ENCODE measurements around the gene SORL1. TPM values are rescaled to one million over a fixed set of nuclear protein-coding genes. Genes with fewer than 3 reads are reported as not detected.
A peak's percentile ranks its signal among the peaks of the same experiment; 100 is the strongest.

The SORL1 gene
- polyA plus RNA-seq, 1 donor from 2014 or later: 6.5 TPM

DNA sequence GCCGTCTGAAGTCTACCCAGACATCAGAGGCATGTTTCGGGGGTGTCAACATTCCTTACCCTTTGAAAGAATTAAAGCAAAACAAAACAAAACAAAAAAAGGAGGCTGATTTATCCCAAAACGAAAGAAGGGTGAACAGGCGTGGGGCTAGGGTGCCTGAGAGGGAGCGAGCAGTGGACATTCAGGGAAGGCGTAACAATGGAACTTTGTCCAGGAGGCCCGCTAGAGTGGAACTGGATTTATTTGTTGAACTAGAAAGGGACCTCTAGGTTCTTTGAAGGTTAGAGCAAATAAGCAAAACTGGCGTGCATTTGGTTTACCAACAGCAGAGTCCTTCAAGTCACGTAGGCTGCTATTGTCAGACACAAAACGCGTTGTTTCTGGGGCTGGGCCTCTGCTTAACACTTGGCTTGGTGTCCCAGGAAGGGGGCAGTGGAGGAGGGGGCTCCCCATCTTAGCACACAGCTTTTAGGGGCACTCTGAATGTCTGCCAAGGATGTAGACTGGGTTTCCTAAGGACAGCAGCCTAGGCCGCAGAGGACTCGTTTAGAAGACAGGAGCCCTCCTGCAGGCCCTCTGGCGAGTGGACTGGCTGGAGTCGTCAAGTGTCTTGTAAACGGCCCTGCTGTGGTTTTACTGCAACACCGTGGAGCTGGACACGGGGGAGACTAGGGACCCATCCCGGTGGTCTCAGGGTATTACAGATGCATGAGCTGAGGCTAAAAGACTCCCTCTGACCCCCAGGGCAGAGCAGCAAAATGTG lies 204.4 kb downstream of the SORL1 start:
- H3K4me3 ChIP-seq (ENCODE audit: low read length): peak overlapping the region; percentile 71
- no peaks in the 10 kb centered on the region for H3F3A ChIP-seq (ENCODE audit: insufficient read depth, low read length, poor library complexity, severe bottlenecking)
- H3K27me3 ChIP-seq (ENCODE audit: insufficient read depth, low read depth, low read length): no peaks in the 10 kb centered on the region
- peak overlapping the region; percentile 98 for H3K4me2 ChIP-seq (ENCODE audit: low read length)
- H3K79me2 ChIP-seq (replicated peaks; ENCODE audit: insufficient read depth, low read length): no peaks in the 10 kb centered on the region
- peak overlapping the region; percentile 85 for H3K27ac ChIP-seq (ENCODE audit: low read length)
- H3K36me3 ChIP-seq (ENCODE audit: insufficient read depth, low read length): no peaks in the 10 kb centered on the region
- TF ChIP-seq, protein P1, sequence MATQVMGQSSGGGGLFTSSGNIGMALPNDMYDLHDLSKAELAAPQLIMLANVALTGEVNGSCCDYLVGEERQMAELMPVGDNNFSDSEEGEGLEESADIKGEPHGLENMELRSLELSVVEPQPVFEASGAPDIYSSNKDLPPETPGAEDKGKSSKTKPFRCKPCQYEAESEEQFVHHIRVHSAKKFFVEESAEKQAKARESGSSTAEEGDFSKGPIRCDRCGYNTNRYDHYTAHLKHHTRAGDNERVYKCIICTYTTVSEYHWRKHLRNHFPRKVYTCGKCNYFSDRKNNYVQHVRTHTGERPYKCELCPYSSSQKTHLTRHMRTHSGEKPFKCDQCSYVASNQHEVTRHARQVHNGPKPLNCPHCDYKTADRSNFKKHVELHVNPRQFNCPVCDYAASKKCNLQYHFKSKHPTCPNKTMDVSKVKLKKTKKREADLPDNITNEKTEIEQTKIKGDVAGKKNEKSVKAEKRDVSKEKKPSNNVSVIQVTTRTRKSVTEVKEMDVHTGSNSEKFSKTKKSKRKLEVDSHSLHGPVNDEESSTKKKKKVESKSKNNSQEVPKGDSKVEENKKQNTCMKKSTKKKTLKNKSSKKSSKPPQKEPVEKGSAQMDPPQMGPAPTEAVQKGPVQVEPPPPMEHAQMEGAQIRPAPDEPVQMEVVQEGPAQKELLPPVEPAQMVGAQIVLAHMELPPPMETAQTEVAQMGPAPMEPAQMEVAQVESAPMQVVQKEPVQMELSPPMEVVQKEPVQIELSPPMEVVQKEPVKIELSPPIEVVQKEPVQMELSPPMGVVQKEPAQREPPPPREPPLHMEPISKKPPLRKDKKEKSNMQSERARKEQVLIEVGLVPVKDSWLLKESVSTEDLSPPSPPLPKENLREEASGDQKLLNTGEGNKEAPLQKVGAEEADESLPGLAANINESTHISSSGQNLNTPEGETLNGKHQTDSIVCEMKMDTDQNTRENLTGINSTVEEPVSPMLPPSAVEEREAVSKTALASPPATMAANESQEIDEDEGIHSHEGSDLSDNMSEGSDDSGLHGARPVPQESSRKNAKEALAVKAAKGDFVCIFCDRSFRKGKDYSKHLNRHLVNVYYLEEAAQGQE (IDR thresholded peaks at IDR 0.05; ENCODE audit: borderline replicate concordance): no peak
- peak; percentile 51 for TF ChIP-seq SMC3 (conservative IDR thresholded peaks at IDR 0.05; ENCODE audit: poor library complexity)
- no peak for TF ChIP-seq MXI1 (conservative IDR thresholded peaks at IDR 0.05; ENCODE audit: poor library complexity, severe bottlenecking)
- no peak for TF ChIP-seq TAF1 (IDR thresholded peaks at IDR 0.05; ENCODE audit: low read depth)
- no peak for TF ChIP-seq POLR2AphosphoS5 (IDR thresholded peaks at IDR 0.05)
- no peaks in the 10 kb centered on the region for H3K9me3 ChIP-seq (ENCODE audit: low read length)
- no peaks in the 10 kb centered on the region for H3K9me2 ChIP-seq (ENCODE audit: insufficient read depth, low read length)
- peak overlapping the region; percentile 78 for H3K9ac ChIP-seq (ENCODE audit: low read length)
- no peaks in the 10 kb centered on the region for H4K20me1 ChIP-seq (ENCODE audit: insufficient read depth)
- H2AFZ ChIP-seq (ENCODE audit: low read depth, low read length): no peak overlapping the region

DNA sequence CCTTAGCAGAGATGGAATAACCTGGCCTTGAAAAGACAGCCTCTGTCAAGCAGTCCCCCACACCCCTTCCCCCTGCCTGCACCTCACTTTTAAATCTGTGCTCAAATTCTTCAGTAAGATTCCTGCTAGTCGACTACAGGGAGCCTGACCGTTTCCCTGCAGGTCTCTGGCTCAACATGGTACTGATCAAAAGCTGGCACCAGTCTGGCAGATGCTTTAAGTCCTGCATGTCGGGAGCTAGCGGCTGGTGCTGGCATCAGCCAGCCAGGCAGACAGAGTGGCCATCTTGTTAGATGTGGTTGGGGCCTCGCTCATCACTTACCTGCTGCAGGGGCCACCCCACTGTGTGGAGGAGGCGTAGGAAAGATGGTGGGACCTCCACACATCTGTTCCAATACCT lies 205.0 kb downstream of the SORL1 start:
- H3F3A ChIP-seq (ENCODE audit: insufficient read depth, low read length, poor library complexity, severe bottlenecking): no peaks in the 10 kb centered on the region
- no peak overlapping the region for H3K9ac ChIP-seq (ENCODE audit: low read length)
- H3K27ac ChIP-seq (ENCODE audit: low read length): no peak overlapping the region
- H3K9me2 ChIP-seq (ENCODE audit: insufficient read depth, low read length): no peaks in the 10 kb centered on the region
- H4K20me1 ChIP-seq (ENCODE audit: insufficient read depth): no peaks in the 10 kb centered on the region
- H3K79me2 ChIP-seq (replicated peaks; ENCODE audit: insufficient read depth, low read length): no peaks in the 10 kb centered on the region
- no peaks in the 10 kb centered on the region for H3K9me3 ChIP-seq (ENCODE audit: low read length)
- H3K4me3 ChIP-seq (ENCODE audit: low read length): no peak overlapping the region
- TF ChIP-seq, protein P1 (IDR thresholded peaks at IDR 0.05; ENCODE audit: borderline replicate concordance): no peak
- TF ChIP-seq EP300 (conservative IDR thresholded peaks at IDR 0.05; ENCODE audit: poor library complexity, severe bottlenecking) (no peak), EZH2 (IDR thresholded peaks at IDR 0.05; ENCODE audit: borderline replicate concordance, insufficient read depth, low read length, poor library complexity, severe bottlenecking) (no peak), MXI1 (conservative IDR thresholded peaks at IDR 0.05; ENCODE audit: poor library complexity, severe bottlenecking) (no peak), POLR2AphosphoS5 (IDR thresholded peaks at IDR 0.05) (no peak), TAF1 (IDR thresholded peaks at IDR 0.05; ENCODE audit: low read depth) (no peak), SMC3 (conservative IDR thresholded peaks at IDR 0.05; ENCODE audit: poor library complexity) (no peak), RAD21 (conservative IDR thresholded peaks at IDR 0.05) (no peak)
- TF ChIP-seq, protein P2, sequence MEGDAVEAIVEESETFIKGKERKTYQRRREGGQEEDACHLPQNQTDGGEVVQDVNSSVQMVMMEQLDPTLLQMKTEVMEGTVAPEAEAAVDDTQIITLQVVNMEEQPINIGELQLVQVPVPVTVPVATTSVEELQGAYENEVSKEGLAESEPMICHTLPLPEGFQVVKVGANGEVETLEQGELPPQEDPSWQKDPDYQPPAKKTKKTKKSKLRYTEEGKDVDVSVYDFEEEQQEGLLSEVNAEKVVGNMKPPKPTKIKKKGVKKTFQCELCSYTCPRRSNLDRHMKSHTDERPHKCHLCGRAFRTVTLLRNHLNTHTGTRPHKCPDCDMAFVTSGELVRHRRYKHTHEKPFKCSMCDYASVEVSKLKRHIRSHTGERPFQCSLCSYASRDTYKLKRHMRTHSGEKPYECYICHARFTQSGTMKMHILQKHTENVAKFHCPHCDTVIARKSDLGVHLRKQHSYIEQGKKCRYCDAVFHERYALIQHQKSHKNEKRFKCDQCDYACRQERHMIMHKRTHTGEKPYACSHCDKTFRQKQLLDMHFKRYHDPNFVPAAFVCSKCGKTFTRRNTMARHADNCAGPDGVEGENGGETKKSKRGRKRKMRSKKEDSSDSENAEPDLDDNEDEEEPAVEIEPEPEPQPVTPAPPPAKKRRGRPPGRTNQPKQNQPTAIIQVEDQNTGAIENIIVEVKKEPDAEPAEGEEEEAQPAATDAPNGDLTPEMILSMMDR (IDR thresholded peaks at IDR 0.05; ENCODE audit: poor library complexity, severe bottlenecking): no peak
- H2AFZ ChIP-seq (ENCODE audit: low read depth, low read length): no peak overlapping the region
- H3K36me3 ChIP-seq (ENCODE audit: insufficient read depth, low read length): no peaks in the 10 kb centered on the region
- H3K27me3 ChIP-seq (ENCODE audit: insufficient read depth, low read depth, low read length): no peaks in the 10 kb centered on the region
- H3K4me2 ChIP-seq (ENCODE audit: low read length): no peak overlapping the region

Data from neural cell (in vitro differentiated cells).